ENCODE measurements around the gene TBX20.
"Not testable (repeated sequence)": the region's sequence is repeated elsewhere in the genome, so short reads cannot be mapped to it uniquely, and the experiment has no call there.

TBX20 gene

GRCh38 chr7:35215063-35215462 is 38.8 kb downstream of the TBX20 start:
- DNase-seq: not testable (repeated sequence)

GRCh38 chr7:35206924-35207323 is 47.0 kb downstream of the TBX20 start:
- DNase-seq: not testable (repeated sequence)

GRCh38 chr7:35204850-35205249 is 49.0 kb downstream of the TBX20 start:
- DNase-seq: not testable (repeated sequence)

- DNase-seq: not testable (repeated sequence)
These were observed 49.9 kb downstream of the TBX20 start for GRCh38 chr7:35204031-35204430.

GRCh38 chr7:35202353-35202752 is 51.5 kb downstream of the TBX20 start:
- not testable (repeated sequence) for DNase-seq

GRCh38 chr7:35200170-35200569 is 53.7 kb downstream of the TBX20 start:
- not testable (repeated sequence) for DNase-seq

- DNase-seq: not testable (repeated sequence)
These were observed 55.3 kb downstream of the TBX20 start for GRCh38 chr7:35198370-35199140.

GRCh38 chr7:35191571-35191970 is 62.3 kb downstream of the TBX20 start:
- DNase-seq: not testable (repeated sequence)

- DNase-seq: not testable (repeated sequence)
These were observed 63.6 kb downstream of the TBX20 start for GRCh38 chr7:35190146-35190773.

GRCh38 chr7:35186751-35187150 is 67.1 kb downstream of the TBX20 start:
- DNase-seq: not testable (repeated sequence)

- DNase-seq: no peak
These were observed 67.8 kb downstream of the TBX20 start for GRCh38 chr7:35185908-35186731.

- DNase-seq: not testable (repeated sequence)
These were observed 68.4 kb downstream of the TBX20 start for GRCh38 chr7:35185578-35185907.

GRCh38 chr7:35184961-35185360 is 68.9 kb downstream of the TBX20 start:
- DNase-seq: not testable (repeated sequence)

GRCh38 chr7:35183873-35184503 is 69.9 kb downstream of the TBX20 start:
- not testable (repeated sequence) for DNase-seq

- not testable (repeated sequence) for DNase-seq
These were observed 73.2 kb downstream of the TBX20 start for GRCh38 chr7:35180665-35181064.

GRCh38 chr7:35173176-35173575 is 80.7 kb downstream of the TBX20 start:
- DNase-seq: not testable (repeated sequence)

GRCh38 chr7:35172131-35172530 is 81.8 kb downstream of the TBX20 start:
- DNase-seq: not testable (repeated sequence)

- not testable (repeated sequence) for DNase-seq
These were observed 86.2 kb downstream of the TBX20 start for GRCh38 chr7:35167658-35168057.

- DNase-seq: not testable (repeated sequence)
These were observed 86.7 kb downstream of the TBX20 start for GRCh38 chr7:35167158-35167557.

- not testable (repeated sequence) for DNase-seq
These were observed 92.7 kb downstream of the TBX20 start for GRCh38 chr7:35161059-35161740.

Measured in suppressor macrophage treated with lipopolysaccharide for 1 hour (primary cell).